PC-9 (cell line): ENCODE data around the gene ZEB2.

Source experiments
- CTCF ChIP-seq: fragments of 200-600 bp; sonication (generic); conservative IDR thresholded peaks from 2 replicates; pipeline ENCODE4 v1.6.1; 2017; ENCODE audit warnings: mixed run types, antibody characterized with exemption, mild to moderate bottlenecking, moderate library complexity
- EZH2 ChIP-seq: fragments of 200-600 bp; sonication (generic); IDR thresholded peaks from 2 replicates; pipeline ENCODE4 v1.8.0; 2017; ENCODE audit warnings: antibody characterized with exemption, low read depth

DNA sequence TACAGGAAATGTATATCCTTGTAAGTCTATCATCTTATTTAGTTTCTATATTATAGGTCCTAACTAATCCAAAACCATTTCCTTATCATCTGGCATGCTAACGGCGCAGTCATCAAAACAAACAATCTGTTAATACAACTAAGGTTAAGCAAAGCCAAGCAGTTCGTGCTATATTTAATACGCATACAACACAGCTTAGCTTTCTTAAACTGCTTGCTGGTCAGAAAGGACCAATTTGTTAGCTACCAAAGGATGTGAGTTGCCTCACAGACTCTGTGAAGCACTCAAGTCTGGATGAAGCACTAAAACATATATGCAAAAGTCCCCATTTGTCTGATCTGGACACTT is 67.0 kb downstream of the ZEB2 start:
- TF ChIP-seq EZH2 (no peak), CTCF (no peak)
